Measurements from ENCODE around the gene GUK1. TPM values are rescaled to one million over a fixed set of nuclear protein-coding genes. Genes with fewer than 3 reads are reported as not detected.

GUK1 gene
- total and polyA plus RNA-seq, 2 of the 8 experiments (the other 6 are each of a cell fraction or from before 2014, with no cell fraction given) = 68.5 to 183 TPM

DNA sequence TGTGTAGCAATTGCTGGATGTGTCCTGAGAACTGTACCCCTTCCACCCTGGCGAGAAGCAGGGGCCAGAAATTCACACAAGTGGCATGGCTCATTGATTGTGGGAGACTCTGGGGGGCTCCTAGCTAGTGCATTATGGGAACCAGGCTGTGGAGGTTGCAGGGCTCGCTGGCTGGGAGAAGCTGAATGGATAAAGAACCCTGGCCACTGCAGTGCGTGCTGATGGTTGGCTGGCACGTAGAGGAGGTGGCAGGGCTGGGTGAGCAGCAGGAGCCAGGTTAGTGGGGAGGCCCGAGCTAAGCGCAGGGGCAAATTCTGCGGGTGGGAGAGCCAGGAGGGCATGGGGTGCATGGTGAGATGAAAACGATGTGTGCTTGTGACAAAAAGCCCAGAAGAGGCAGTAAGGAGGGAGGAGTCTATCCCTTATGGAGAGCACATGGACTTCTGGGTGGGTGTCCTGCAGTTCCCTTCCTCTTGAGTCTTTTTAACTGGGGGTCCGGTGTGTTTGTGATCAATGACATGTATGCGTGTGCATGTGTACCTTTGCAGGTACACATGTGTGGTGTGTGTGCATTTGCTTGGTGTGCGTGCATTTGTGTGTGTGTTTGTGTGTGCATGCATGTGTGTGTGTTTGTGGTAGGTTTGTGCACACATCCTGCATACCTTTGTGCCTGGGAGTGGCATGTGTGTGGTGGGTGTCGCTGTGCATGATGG, 3.6 kb downstream of the GUK1 start (continued):
- TF ChIP-seq TEAD4 (IDR thresholded peaks at IDR 0.05; ENCODE audit: low read depth, low read length) (no peak), SP2 (IDR thresholded peaks at IDR 0.05; ENCODE audit: low read length) (no peak)
